ENCODE results near the gene KDM4F.

KDM4F gene

DNA sequence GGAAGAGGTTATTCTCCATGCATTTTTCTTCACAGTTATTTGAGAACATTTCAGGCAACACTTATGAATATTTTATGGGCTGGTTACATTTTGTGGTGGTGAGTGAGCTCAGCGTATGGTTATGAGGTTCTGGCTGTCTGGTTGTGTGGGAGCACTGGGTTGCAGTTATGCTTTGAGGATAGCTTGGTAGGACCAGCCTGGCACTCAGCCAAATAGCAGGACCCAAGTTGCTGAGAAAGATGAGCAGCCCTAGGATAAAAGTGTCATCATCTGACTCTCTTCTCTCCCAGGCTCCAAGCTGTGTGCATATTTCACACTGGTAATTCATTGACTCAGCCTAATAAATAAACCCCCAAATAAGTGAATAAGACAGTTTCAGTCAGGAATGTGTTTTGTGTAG is 9.4 kb downstream of the KDM4F start:
- Histone ChIP-seq H3K36me3 (ENCODE audit: control insufficient read depth, insufficient read depth, low read length) (no peaks in the 10 kb centered on the region), H3K27ac (ENCODE audit: insufficient read depth, low read depth, low read length, poor library complexity, severe bottlenecking) (no peak overlapping the region), H3K27me3 (ENCODE audit: control insufficient read depth, insufficient read depth, low read length, poor library complexity, severe bottlenecking) (peaks cover 6% of the 10 kb centered on the region), H3K9me3 (ENCODE audit: control insufficient read depth, low read length) (no peaks in the 10 kb centered on the region), H3K4me1 (ENCODE audit: control insufficient read depth, insufficient read depth, low read length) (no peaks in the 10 kb centered on the region), H3K4me3 (ENCODE audit: insufficient read depth, low read depth, low read length) (no peak overlapping the region)
- WGBS, 2 experiments, result 92 to 94% methylated on average over 1 of the region's 1 CpG

DNA sequence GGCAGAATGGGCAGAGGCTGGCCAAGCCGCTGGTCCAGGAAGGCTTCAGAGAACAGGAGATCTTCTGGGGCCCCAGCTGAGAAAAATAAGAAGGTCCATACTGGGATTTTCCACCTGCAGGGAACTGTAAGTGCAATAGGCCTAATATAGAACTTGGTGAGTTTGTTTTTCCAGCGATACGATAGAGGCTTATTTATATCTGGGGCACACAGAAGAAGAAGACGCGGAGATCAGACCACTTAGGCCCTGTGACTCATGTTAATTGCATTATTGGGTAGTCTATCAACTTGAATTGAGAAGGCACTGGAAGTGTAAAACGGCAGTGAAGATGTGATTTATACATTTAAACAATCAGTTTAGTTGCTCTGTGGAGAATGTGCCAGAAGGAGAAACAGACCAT is 9.8 kb downstream of the KDM4F start:
- 87% methylated on average over 6 of the region's 6 CpGs for WGBS, 2 experiments
- Histone ChIP-seq H3K9me3 (ENCODE audit: control insufficient read depth, low read length) (no peaks in the 10 kb centered on the region), H3K36me3 (ENCODE audit: control insufficient read depth, insufficient read depth, low read length) (no peaks in the 10 kb centered on the region), H3K4me3 (ENCODE audit: insufficient read depth, low read depth, low read length) (no peak overlapping the region), H3K4me1 (ENCODE audit: control insufficient read depth, insufficient read depth, low read length) (no peaks in the 10 kb centered on the region), H3K27ac (ENCODE audit: insufficient read depth, low read depth, low read length, poor library complexity, severe bottlenecking) (no peak overlapping the region), H3K27me3 (ENCODE audit: control insufficient read depth, insufficient read depth, low read length, poor library complexity, severe bottlenecking) (peaks cover 6% of the 10 kb centered on the region)

DNA sequence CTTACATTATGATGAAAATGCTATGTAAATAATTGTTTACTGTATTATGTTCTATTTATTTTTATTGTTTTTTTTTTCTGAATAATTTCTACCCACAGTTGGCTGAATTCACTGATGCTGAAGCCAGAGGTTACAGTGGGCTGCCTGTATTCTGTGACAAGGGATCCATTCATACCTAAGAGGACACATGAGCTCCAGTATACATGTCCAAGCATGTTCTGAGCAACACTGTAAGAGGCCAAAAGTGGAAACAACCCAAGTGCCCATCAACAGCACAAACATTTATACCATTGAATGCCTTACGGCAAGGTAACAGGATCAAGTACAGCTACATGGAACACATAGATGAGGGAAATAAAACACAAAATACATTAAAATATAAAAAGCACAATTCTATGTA is 16.1 kb downstream of the KDM4F start:
- WGBS, 2 experiments, result 89 to 100% methylated on average over 1 of the region's 1 CpG
- no peak overlapping the region for H3K27ac ChIP-seq (ENCODE audit: insufficient read depth, low read depth, low read length, poor library complexity, severe bottlenecking)
- H3K9me3 ChIP-seq (ENCODE audit: control insufficient read depth, low read length), result no peaks in the 10 kb centered on the region
- H3K4me1 ChIP-seq (ENCODE audit: control insufficient read depth, insufficient read depth, low read length), result no peaks in the 10 kb centered on the region
- H3K4me3 ChIP-seq (ENCODE audit: insufficient read depth, low read depth, low read length), result no peak overlapping the region
- H3K27me3 ChIP-seq (ENCODE audit: control insufficient read depth, insufficient read depth, low read length, poor library complexity, severe bottlenecking), result peaks cover 6% of the 10 kb centered on the region
- no peaks in the 10 kb centered on the region for H3K36me3 ChIP-seq (ENCODE audit: control insufficient read depth, insufficient read depth, low read length)

- Histone ChIP-seq H3K36me3 (ENCODE audit: control insufficient read depth, insufficient read depth, low read length) (no peaks in the 10 kb centered on the region), H3K4me3 (ENCODE audit: insufficient read depth, low read depth, low read length) (peak within 1 kb of the TSS; percentile 77), H3K27me3 (ENCODE audit: control insufficient read depth, insufficient read depth, low read length, poor library complexity, severe bottlenecking) (no peaks in the 10 kb centered on the region), H3K4me1 (ENCODE audit: control insufficient read depth, insufficient read depth, low read length) (no peaks in the 10 kb centered on the region), H3K27ac (ENCODE audit: insufficient read depth, low read depth, low read length, poor library complexity, severe bottlenecking) (no peak within 1 kb of the TSS), H3K9me3 (ENCODE audit: control insufficient read depth, low read length) (no peaks in the 10 kb centered on the region)
- 0 to 7% methylated on average over 4 of the region's 4 CpGs for WGBS, 2 experiments
Observed at GRCh38 chr11:95066716-95067038, 17.5 kb downstream of the KDM4F start, which contains the start of gene SRSF8. Gene SRSF8 (plus strand): TSS chr11:95066919. CDS start chr11:95067227, 308 bp downstream.

GRCh38 chr11:95067039-95067840 is 18.0 kb downstream of the KDM4F start:
- Histone ChIP-seq H3K4me1 (ENCODE audit: control insufficient read depth, insufficient read depth, low read length) (no peaks in the 10 kb centered on the region), H3K9me3 (ENCODE audit: control insufficient read depth, low read length) (no peaks in the 10 kb centered on the region), H3K27ac (ENCODE audit: insufficient read depth, low read depth, low read length, poor library complexity, severe bottlenecking) (no peak overlapping the region), H3K36me3 (ENCODE audit: control insufficient read depth, insufficient read depth, low read length) (no peaks in the 10 kb centered on the region), H3K4me3 (ENCODE audit: insufficient read depth, low read depth, low read length) (peak overlapping the region; percentile 77), H3K27me3 (ENCODE audit: control insufficient read depth, insufficient read depth, low read length, poor library complexity, severe bottlenecking) (no peaks in the 10 kb centered on the region)
- 0 to 1% methylated on average over 98 of the region's 98 CpGs for WGBS, 2 experiments

GRCh38 chr11:95067841-95068219 is 18.6 kb downstream of the KDM4F start:
- H3K4me1 ChIP-seq (ENCODE audit: control insufficient read depth, insufficient read depth, low read length), result no peaks in the 10 kb centered on the region
- H3K27me3 ChIP-seq (ENCODE audit: control insufficient read depth, insufficient read depth, low read length, poor library complexity, severe bottlenecking), result no peaks in the 10 kb centered on the region
- H3K4me3 ChIP-seq (ENCODE audit: insufficient read depth, low read depth, low read length), result peak overlapping the region; percentile 77
- H3K36me3 ChIP-seq (ENCODE audit: control insufficient read depth, insufficient read depth, low read length), result no peaks in the 10 kb centered on the region
- H3K27ac ChIP-seq (ENCODE audit: insufficient read depth, low read depth, low read length, poor library complexity, severe bottlenecking), result no peak overlapping the region
- H3K9me3 ChIP-seq (ENCODE audit: control insufficient read depth, low read length), result no peaks in the 10 kb centered on the region
- 1% methylated on average over 16 of the region's 16 CpGs for WGBS, 2 experiments

- H3K9me3 ChIP-seq (ENCODE audit: control insufficient read depth, low read length), result no peaks in the 10 kb centered on the region
- no peaks in the 10 kb centered on the region for H3K27me3 ChIP-seq (ENCODE audit: control insufficient read depth, insufficient read depth, low read length, poor library complexity, severe bottlenecking)
- WGBS, 2 experiments, result 67 to 69% methylated on average over 5 of the region's 5 CpGs
- H3K4me3 ChIP-seq (ENCODE audit: insufficient read depth, low read depth, low read length), result peak overlapping the region; percentile 77
- no peaks in the 10 kb centered on the region for H3K4me1 ChIP-seq (ENCODE audit: control insufficient read depth, insufficient read depth, low read length)
- H3K27ac ChIP-seq (ENCODE audit: insufficient read depth, low read depth, low read length, poor library complexity, severe bottlenecking), result no peak overlapping the region
- no peaks in the 10 kb centered on the region for H3K36me3 ChIP-seq (ENCODE audit: control insufficient read depth, insufficient read depth, low read length)
Observed at GRCh38 chr11:95068549-95068948, 19.3 kb downstream of the KDM4F start.

DNA sequence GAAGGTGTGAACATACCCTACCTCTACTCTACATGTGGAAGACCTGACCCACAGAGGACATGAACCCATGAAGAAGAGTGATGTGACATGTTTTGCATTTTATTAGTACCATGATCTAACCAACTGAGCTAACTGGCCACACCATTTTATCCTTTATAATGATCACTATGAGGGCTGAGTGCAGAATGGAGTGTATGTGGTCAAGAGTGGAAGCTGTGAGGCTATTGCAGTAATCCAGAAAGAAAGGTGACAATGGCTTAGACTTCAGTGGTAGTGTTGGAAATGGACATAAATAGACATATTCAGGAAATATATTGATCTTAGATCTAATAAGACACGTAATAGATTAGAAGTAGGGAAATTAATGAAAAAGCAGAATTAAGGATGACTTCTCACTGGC is 21.2 kb downstream of the KDM4F start:
- Histone ChIP-seq H3K27ac (ENCODE audit: insufficient read depth, low read depth, low read length, poor library complexity, severe bottlenecking) (no peak overlapping the region), H3K27me3 (ENCODE audit: control insufficient read depth, insufficient read depth, low read length, poor library complexity, severe bottlenecking) (no peaks in the 10 kb centered on the region), H3K36me3 (ENCODE audit: control insufficient read depth, insufficient read depth, low read length) (no peaks in the 10 kb centered on the region), H3K4me3 (ENCODE audit: insufficient read depth, low read depth, low read length) (no peak overlapping the region), H3K4me1 (ENCODE audit: control insufficient read depth, insufficient read depth, low read length) (no peaks in the 10 kb centered on the region), H3K9me3 (ENCODE audit: control insufficient read depth, low read length) (no peaks in the 10 kb centered on the region)
- WGBS, 2 experiments, result 94 to 100% methylated on average over 1 of the region's 1 CpG

GRCh38 chr11:95072948-95073347 is 23.7 kb downstream of the KDM4F start:
- Histone ChIP-seq H3K27me3 (ENCODE audit: control insufficient read depth, insufficient read depth, low read length, poor library complexity, severe bottlenecking) (no peaks in the 10 kb centered on the region), H3K4me3 (ENCODE audit: insufficient read depth, low read depth, low read length) (no peak overlapping the region), H3K9me3 (ENCODE audit: control insufficient read depth, low read length) (no peaks in the 10 kb centered on the region), H3K27ac (ENCODE audit: insufficient read depth, low read depth, low read length, poor library complexity, severe bottlenecking) (no peak overlapping the region), H3K36me3 (ENCODE audit: control insufficient read depth, insufficient read depth, low read length) (no peaks in the 10 kb centered on the region), H3K4me1 (ENCODE audit: control insufficient read depth, insufficient read depth, low read length) (no peaks in the 10 kb centered on the region)

GRCh38 chr11:95074792-95075563 is 25.8 kb downstream of the KDM4F start:
- H3K27ac ChIP-seq (ENCODE audit: insufficient read depth, low read depth, low read length, poor library complexity, severe bottlenecking), result no peak overlapping the region

More at GRCh38 chr11:95074792-95075563, 25.8 kb downstream of the KDM4F start:
- no peaks in the 10 kb centered on the region for H3K27me3 ChIP-seq (ENCODE audit: control insufficient read depth, insufficient read depth, low read length, poor library complexity, severe bottlenecking)
- 86 to 89% methylated on average over 7 to 8 of the region's 8 CpGs for WGBS, 2 experiments
- no peak overlapping the region for H3K4me3 ChIP-seq (ENCODE audit: insufficient read depth, low read depth, low read length)
- no peaks in the 10 kb centered on the region for H3K9me3 ChIP-seq (ENCODE audit: control insufficient read depth, low read length)
- no peaks in the 10 kb centered on the region for H3K36me3 ChIP-seq (ENCODE audit: control insufficient read depth, insufficient read depth, low read length)
- H3K4me1 ChIP-seq (ENCODE audit: control insufficient read depth, insufficient read depth, low read length), result no peaks in the 10 kb centered on the region

All from ectodermal cell (in vitro differentiated cells).